GM21447 (cell line): ENCODE results near the gene AP2A1.
"Not testable (repeated sequence)": the region's sequence is repeated elsewhere in the genome, so short reads cannot be mapped to it uniquely, and the experiment has no call there.

ENCODE experiments used
- ATAC-seq: cut with Tn5 transposase; IDR thresholded peaks from one replicate; pipeline ENCODE4 v1.9.1; 2021; ENCODE audit not compliant: unreplicated experiment

The AP2A1 gene

DNA sequence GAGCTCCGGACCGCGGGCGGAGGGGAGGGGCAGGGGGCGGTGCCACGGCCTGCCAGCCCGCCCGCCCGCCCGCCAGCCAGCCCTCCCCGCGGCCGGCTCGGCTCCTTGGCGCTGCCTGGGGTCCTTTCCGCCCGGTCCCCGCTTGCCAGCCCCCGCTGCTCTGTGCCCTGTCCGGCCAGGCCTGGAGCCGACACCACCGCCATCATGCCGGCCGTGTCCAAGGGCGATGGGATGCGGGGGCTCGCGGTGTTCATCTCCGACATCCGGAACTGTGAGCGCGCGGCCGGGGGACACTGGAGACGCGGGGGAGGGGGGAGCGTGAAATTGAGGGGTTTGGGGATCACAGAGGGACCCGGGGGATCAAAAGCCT, at the start of gene AP2A1:
Gene AP2A1, plus strand, starts transcription at position 72 of the 370 bp plus-strand sequence. Its CDS starts 133 bp downstream, at position 205.
- no peak for ATAC-seq

DNA sequence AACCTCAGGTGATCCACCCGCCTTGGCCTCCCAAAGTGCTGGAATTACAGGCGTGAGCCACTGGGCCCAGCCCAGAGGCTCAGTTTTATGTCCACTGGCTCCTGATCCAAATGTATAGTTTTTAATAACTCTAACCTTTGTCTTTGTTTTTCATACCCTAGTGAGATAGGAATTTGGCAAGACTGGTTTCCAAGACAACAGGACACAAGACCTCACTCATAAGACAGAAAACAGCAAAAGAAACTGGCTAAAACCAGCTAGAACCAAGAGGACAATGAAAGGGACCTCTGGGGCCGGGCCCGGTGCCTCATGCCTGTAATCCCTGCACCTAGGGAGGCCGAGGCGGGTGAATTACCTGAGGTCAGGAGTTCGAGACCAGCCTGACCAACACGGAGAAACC, 48.3 kb upstream of the AP2A1 start:
- no peak for ATAC-seq

DNA sequence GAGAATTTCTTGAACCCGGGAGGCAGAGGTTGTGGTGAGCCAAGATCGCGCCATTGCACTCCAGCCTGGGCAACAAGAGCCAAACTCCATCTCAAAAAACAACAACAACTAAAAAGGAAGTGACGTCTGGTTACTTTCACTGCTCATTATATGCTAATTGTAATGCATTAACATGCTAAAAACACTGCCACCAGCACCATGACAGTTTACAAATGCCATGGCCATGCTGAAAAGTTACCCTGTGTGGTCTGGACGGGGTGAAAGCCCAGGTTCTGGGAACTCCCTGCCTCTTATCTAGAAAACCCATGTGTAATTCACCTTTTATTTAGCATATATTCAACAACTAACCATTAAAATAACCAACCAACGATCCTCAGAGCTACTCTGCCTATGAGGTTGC, 47.8 kb upstream of the AP2A1 start:
- ATAC-seq = no peak

DNA sequence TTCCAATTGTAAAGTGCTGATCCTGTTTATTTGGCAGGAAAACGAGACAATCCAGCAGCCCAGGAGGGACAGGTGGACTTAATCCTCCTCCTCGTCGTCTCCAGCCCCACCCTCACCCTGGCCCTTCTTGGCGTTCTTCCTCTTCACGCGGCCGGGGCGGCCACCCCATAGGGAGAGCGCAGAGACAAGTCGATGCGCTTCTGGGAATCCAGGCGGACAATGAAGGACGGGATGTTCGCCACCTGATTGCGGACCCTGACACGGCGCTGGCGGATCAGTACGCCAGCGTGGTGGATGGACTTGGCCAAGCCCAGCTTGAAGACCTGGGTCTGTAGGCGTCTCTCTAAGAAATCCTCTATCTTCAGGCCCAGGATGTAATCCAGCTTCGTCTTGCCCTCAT, 47.4 kb upstream of the AP2A1 start:
- ATAC-seq = not testable (repeated sequence)

DNA sequence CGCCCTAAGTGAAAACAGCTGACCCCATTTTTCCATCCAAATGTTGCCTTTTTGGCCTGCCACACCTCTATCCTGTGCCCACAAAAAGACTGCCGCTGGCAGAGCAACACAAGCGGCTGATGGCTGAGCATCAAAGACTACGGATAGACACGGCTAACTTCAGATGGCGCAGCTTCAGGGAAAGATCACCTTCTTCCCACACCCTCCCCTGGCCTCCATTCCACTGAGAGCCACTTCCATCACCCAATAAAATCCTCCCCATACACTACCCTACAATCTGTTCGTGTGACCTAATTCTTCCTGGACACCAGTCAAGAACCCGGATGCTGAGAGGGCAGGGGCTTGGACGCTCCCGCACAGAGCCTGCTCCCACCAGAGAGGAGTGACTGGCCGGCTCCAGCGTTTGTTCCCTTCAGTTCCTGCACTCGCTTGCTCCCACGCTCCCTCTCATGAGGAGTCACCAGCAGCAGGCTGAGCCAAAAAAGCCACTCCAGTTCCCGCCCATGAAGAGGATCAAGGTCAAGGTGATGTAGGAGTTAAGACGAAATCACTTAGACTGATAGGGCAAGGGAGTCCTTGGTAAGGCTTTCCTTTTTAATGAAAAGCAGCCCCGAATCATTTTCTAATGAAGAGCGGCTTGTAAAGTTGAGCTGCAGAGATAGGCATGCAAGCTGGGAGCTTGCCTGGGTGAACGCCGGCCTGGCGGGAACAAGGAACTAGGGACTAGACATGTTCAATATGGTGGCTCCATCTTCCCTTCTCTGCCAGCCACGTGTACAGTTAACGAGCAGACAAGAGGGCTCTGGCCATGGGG, 39.4 kb upstream of the AP2A1 start:
- ATAC-seq = no peak

DNA sequence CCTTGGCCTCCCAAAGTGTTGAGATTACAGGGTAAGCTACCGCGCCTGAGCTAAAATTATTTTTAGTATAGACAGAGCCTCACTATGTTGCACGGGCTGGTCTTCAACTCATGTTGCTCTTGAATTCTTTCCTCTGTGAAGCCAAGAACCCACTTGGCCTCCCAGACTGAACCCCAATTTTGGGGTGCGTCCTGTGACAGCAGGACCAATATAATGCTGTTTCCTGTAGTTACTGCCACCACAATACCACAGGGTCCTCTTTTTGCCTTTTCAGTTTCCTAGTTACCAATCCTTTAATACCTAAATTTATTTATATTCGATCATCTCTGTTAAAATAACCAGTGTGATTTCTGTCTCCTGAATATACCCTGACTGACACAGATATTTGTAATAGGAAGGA, 36.6 kb upstream of the AP2A1 start:
- ATAC-seq = no peak

DNA sequence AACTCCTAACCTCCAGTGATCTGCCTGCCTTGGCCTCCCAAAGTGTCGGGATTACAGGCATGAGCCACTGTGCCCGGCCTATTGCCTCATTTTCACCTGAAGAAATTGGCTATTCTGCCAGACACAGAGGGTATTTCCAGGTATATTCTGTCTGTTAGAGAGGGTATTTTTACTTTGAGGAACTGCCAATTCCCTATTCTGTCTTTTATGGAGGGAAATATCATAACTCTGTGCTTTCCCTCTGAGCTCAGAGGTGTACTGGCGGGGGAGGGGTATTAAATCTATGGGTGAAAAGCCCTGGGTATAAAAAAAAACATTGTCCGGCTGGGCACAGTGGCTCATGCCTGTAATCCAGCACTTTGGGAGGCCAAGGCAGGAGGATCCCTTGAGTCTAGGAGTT, 28.5 kb upstream of the AP2A1 start:
- ATAC-seq = no peak

DNA sequence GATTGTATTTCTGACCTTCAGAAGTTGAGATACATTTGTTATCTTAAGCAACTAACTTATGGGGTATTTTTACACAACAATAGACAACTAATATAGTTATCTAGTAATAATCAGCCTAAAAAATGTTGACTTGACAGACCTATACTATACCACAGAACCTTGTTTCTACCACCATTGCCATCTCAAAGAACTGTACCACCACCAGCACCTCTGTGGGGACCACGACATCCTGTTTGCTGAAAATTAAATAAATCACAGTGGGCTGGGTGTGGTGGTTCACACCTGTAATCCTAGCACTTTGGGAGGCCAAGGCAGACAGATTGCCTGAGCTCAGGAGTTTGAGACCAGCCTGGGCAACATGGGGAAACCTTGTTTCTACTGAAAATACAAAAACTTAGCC, 27.7 kb upstream of the AP2A1 start:
- ATAC-seq = no peak

DNA sequence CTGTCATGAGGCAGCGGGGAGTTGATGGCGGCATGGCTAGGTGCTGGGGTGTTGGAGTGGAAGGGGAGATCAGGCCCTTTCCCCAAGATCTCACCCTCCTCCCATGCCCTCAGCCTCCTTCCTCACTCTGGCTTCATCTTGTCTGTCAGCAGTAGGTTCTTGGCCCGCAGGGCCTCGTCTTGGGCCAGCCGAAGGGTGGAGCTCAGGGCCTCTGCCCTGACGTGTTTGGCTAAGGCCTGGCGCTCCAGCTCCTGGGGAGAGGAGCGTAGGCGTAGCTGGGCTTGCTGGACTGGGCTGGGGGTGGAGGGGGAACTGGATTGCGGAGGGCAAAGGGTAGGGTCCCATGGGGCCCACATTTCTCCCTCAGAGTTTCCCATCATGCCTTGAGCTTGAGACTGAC, 26.9 kb upstream of the AP2A1 start:
- ATAC-seq = no peak

DNA sequence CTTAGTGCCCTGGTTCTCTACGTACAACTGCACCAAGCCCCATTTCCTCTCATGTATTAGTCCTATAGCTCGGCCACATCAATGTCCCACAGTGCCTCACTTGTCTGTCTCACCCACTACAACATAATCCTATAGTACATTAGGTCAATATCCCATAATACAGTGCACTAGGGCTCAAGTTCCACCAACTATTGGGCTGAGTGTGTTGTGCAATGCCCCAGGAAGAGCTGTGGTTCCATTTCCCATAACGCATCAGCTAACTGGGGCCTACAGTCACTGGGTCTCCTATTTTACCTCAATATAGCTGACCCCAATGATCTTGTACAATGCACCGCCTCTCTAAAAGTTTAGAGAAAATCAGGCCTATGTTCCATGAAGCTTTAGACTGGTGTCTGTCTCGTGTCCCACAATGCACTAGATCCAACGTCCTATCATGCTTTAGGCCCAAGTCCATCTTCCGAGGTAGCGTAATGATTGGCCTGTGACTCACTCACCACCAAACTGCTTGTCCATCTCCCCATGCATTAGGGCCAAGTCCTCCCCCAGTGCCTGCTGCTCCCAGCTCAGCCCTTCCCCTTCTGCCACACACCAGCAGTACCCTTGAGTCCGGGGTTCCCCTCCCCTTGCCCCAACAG, 25.5 kb upstream of the AP2A1 start:
- no peak for ATAC-seq

DNA sequence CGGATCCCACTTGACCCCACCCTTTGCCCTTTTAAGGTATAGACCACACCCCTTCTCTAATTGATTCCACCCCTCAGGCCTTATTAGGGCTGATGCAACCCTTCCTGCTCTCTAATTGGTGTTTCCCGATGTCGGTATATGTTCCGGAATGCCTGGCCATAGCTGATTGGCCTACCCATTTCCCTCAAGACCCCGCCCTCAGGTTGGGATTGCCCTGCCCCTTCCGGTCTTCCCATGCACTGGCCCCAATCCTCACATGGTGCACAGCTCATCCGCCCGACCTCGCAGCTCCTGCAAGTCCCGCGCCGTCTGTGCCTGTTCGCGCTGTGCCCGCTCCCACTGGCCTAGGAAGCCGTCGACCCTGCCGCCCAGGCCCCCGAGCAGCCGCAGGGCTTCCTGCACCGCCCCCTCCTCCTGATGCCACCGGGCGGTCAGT, 21.8 kb upstream of the AP2A1 start:
- no peak for ATAC-seq

DNA sequence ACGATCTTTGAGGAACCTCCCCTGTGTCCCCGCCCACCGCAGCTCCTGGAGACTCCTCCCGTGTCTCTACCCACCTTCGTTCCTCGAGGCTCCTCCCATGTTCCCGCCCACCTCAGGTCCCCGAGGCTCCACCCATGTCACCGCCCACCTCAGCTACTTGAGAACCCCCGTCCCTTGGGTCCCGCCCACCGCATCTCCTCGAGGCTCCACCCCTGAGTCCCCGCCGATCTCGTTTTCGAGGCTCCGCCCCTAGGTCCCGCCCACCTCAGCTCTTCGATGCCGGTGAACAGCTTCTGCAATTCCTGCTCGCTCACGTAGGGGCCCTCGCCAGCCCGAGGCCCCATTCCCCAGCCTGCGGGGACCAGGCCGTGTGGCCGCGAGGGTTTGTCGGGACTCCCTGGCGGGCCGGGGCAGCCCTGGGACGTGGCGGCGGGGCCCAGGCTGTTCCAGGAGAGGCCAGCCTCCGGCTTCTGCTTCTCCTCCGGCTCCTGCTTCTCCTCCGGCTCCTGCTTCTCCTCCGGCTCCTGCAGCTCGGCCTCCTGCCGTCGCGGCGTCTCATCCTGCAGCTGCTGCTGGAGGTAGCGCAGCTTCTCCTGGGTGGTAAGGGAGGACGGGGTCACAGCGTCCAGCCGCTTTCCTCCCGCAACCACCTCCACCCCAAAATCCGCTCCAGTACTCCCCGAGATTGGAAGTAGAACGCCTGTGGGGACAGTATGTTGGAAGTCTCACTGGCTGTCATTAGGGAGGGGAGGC, 20.4 kb upstream of the AP2A1 start:
- ATAC-seq = no peak

DNA sequence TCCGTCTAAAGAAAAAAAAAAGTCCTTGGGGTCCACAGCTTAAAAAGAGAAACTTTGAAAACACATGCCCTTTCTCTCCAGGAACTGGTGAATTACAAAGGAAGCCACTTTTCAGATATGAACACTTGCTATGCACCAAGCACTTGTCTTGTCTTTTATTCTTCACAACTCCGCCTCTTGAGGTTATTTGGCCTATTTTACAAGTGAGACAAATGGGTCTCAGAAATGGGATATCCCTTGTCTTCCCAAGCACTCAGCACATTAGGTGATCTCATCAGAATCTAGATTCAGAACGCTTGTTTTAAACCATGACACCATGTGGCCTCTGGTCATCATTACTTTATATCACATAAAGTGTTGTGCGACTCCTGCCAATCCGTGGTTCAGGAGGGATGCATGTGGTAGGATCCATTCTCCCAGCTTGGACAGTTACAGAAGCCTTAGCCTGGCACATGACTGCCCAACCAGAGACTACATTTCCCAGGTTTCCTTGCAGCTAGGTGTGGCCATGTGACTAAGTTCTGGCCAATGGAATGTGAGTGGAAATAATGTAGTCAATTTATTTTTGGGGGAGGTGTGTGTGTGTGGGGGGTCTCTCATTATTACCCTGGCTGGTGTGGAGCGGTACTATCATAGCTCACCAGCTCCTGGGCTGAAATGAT, 17.6 kb upstream of the AP2A1 start:
- ATAC-seq = no peak

DNA sequence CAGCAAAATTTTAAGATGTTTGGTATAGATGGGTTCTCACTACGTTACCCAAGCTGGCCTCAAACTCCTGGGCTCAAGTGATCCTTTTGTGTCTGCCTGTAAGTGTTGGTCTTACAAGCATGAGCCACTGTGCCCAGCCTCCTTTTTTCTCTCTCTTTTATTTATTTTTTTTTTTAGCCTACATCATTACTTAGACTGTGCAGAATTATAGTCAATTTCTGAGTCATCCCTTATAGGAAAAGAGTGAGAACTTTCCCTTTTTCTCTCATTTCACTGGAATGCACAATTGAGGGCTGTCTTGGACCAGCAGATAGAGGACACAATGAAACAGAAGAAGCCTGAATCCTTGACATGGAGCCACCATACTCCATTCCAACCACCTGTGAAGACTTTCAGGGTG, 17.0 kb upstream of the AP2A1 start:
- no peak for ATAC-seq

DNA sequence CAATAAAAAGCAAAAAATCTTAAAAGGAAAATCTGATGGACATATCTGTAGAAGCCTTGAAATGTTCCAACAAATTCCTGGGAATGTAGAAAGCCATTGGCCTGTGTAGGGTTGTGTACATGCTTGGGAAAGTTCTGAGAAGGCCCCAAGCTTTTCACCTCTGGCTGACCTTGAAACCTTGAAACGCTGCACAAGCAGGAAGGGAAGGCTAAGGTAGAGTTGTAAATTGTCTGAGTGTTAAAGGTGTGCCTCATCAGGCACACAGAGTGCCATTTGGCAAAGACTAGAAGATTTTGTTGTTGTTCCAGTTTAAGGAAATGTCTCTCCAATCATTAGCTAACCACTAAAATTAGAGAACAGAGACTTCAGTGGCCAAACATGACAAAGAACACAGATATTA, 14.1 kb upstream of the AP2A1 start:
- no peak for ATAC-seq

DNA sequence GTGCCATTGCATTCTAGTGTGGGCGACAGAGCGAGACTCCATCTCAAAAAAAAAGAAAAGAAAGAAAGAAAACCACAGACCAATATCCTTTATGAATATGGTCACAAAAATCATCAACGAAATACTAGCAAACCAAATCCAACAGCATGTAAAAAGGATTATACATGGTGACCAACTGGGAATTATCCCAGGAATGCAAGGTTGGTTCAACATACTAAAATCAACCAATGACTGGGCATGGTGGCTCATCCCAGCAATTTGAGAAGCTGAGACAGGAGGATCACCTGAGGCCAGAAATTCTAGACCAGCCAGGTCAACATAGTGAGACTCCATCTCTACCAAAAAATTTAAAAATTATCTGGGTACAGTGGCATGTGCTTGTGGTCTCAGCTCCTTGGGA, 10.8 kb upstream of the AP2A1 start:
- no peak for ATAC-seq

DNA sequence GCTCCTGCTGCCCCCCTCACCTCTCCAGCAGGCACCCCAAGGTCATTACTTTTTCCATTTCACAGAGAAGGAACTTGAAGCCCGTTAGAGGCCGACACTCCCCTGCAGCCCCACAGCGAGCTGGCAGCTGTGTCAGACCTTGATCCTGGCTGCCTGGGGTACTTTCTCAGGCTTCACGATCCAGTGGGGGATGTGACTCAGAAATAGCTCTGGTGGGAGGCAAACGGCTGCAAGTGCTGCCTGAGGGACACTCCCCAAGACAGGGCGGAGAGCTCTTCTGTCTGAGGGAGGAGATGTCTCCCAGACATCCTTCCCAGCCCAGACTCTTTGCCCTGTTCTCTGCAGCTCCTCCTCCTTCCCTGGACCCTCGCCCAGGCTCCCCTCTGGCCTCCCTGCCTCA, 8.5 kb upstream of the AP2A1 start:
- ATAC-seq = no peak

DNA sequence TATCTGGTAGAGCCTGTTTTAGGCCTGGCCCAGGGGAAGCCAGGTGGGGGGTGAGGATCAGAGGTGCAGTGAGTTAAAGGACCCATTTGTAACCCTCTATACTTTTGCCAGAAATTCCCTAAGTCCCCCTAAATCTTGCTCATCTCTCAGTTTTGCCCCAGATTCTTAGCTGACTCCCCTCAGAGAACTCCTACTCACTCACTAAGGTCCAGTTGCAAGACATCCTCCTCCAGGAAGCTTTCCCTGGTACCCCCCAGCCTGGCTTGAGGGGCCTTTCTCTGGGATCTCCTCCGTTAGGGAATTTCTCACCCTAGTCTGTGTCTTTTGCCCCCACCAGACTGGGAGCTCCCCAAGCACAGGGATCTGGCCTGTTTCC, 5.6 kb upstream of the AP2A1 start:
- no peak for ATAC-seq

DNA sequence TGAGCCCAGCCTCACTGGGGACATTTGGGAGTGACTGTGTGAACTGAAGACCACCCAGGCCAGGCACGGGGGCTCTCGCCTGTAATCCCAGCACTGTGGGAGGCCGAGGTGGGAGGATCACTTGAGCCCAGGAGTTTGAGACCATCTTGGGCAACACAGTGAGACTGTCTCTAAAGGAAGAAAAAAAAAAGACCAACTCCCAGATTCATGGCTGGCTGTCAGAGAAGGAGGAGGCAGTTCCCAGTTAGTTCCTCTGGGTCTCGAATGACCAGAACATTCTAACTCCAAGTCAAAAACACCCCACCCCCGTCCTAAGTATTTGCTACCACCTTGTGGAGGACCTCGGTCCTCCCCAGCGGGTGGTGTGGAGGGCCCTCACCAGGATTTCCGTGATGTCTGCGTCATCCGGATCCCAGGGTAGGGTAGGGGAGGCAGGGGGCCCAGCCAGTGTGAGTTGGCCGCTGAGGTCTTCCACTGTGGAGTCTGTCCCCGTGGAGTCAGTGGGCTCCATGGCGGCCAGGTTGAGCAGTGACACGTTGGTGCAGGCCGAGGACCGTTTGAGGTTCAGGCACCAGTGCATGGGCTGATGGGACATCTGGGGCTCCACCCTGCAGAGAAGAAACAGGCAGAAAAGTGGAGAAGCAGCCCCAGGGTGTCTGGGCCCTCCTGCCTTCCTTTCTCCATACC, 5.0 kb upstream of the AP2A1 start:
- no peak for ATAC-seq

DNA sequence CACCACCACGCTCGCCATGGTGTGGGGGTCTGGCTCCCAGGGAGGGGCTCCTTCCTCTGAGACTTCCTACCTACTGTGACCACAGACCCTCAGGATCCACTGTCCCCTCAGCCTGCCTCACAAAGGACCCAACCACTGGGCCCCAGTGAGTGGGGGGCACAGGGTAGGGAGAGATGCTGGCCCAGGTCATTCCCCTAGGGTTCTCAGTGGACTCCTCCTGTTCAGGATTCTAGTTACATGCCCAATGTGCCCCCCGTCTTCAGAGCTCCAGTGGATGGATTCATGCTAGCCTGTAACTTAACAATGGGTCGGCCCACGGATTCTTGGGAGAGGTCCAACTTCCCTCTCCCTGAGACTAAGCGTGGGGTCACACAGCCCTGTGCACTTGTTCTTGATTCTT, 3.6 kb upstream of the AP2A1 start, which contains the start of gene TSKS:
Gene TSKS, minus strand, starts transcription at position 77 of the 400 bp plus-strand sequence. Its CDS starts 59 bp downstream, at position 18.
- ATAC-seq = no peak

DNA sequence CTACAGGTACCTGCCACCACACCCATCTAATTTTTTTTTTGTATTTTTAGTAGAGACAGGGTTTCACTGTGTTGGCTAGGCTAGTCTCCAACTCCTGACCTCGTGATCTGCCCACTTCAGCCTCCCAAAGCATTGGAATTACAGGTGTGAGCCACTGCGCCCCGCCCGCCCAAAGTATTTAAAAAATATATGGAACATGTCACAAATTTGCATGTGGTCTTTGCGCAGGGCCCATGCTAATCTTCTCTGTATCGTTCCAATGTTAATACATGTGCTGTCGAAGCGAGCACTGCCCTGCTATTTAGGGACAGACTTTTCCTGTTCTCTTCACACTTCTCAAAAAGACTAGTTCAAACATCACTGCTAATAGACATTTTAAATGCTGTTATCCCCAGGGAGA, 2.5 kb upstream of the AP2A1 start:
- ATAC-seq = no peak
